Mucosa of stomach (tissue), 1 donor: ENCODE data around the gene LRMDA.
"Not testable (repeated sequence)": the region's sequence is repeated elsewhere in the genome, so short reads cannot be mapped to it uniquely, and the experiment has no call there.

Source experiments
- H3K27me3 ChIP-seq: one replicate; pipeline ENCODE4 v1.7.0; 2013; ENCODE audit warnings: mild to moderate bottlenecking, low read length; ENCODE audit not compliant: control insufficient read depth, insufficient read depth
- H3K36me3 ChIP-seq: one replicate; pipeline ENCODE4 v1.7.0; 2013; ENCODE audit warnings: low read length; ENCODE audit not compliant: control insufficient read depth, insufficient read depth
- H3K4me1 ChIP-seq: one replicate; pipeline ENCODE4 v1.7.0; 2013; ENCODE audit warnings: mild to moderate bottlenecking, low read length; ENCODE audit not compliant: control insufficient read depth, insufficient read depth
- H3K4me3 ChIP-seq: one replicate; pipeline ENCODE4 v1.7.0; 2013; ENCODE audit warnings: low read length
- H3K9ac ChIP-seq: one replicate; pipeline ENCODE4 v1.7.0; 2013; ENCODE audit warnings: mild to moderate bottlenecking, low read length, moderate library complexity
- H3K9me3 ChIP-seq: one replicate; pipeline ENCODE4 v1.7.0; 2013; ENCODE audit warnings: mild to moderate bottlenecking, low read length, moderate library complexity; ENCODE audit not compliant: control insufficient read depth
- donor health status: Pancreatic carcinoma.

LRMDA gene

GRCh38 chr10:75593692-75594556 is 162.5 kb downstream of the LRMDA start:
- H3K4me3 ChIP-seq = no peak overlapping the region
- no peaks in the 10 kb centered on the region for H3K27me3 ChIP-seq
- H3K9ac ChIP-seq = no peak overlapping the region
- H3K9me3 ChIP-seq = no peaks in the 10 kb centered on the region
- H3K4me1 ChIP-seq = no peaks in the 10 kb centered on the region
- H3K36me3 ChIP-seq = no peaks in the 10 kb centered on the region

- no peaks in the 10 kb centered on the region for H3K4me1 ChIP-seq
Measured at GRCh38 chr10:75596930-75597620, 165.7 kb downstream of the LRMDA start.

GRCh38 chr10:75597773-75598440 is 166.5 kb downstream of the LRMDA start:
- no peak overlapping the region for H3K4me3 ChIP-seq
- H3K4me1 ChIP-seq = no peaks in the 10 kb centered on the region
- H3K27me3 ChIP-seq = no peaks in the 10 kb centered on the region
- no peaks in the 10 kb centered on the region for H3K36me3 ChIP-seq
- no peak overlapping the region for H3K9ac ChIP-seq
- H3K9me3 ChIP-seq = no peaks in the 10 kb centered on the region

More at GRCh38 chr10:75596930-75597620, 165.7 kb downstream of the LRMDA start:
- Histone ChIP-seq H3K4me3 (no peak overlapping the region), H3K9ac (no peak overlapping the region), H3K9me3 (no peaks in the 10 kb centered on the region), H3K36me3 (no peaks in the 10 kb centered on the region), H3K27me3 (no peaks in the 10 kb centered on the region)

- H3K4me3 ChIP-seq = no peak overlapping the region
- no peaks in the 10 kb centered on the region for H3K27me3 ChIP-seq
- H3K9ac ChIP-seq = no peak overlapping the region
- no peaks in the 10 kb centered on the region for H3K9me3 ChIP-seq
- H3K4me1 ChIP-seq = no peaks in the 10 kb centered on the region
- H3K36me3 ChIP-seq = no peaks in the 10 kb centered on the region
Measured at GRCh38 chr10:75598998-75599397, 167.6 kb downstream of the LRMDA start.

GRCh38 chr10:75599875-75600648 is 168.6 kb downstream of the LRMDA start:
- Histone ChIP-seq H3K36me3 (no peaks in the 10 kb centered on the region), H3K9me3 (no peaks in the 10 kb centered on the region), H3K9ac (no peak overlapping the region), H3K27me3 (no peaks in the 10 kb centered on the region), H3K4me3 (no peak overlapping the region), H3K4me1 (no peaks in the 10 kb centered on the region)

- Histone ChIP-seq H3K4me1 (no peaks in the 10 kb centered on the region), H3K27me3 (no peaks in the 10 kb centered on the region), H3K9me3 (no peaks in the 10 kb centered on the region), H3K36me3 (no peaks in the 10 kb centered on the region), H3K9ac (no peak overlapping the region), H3K4me3 (no peak overlapping the region)
Measured at GRCh38 chr10:75600833-75601232, 169.4 kb downstream of the LRMDA start.

GRCh38 chr10:75602341-75602740 is 170.9 kb downstream of the LRMDA start:
- H3K4me3 ChIP-seq = no peak overlapping the region
- no peaks in the 10 kb centered on the region for H3K36me3 ChIP-seq
- no peak overlapping the region for H3K9ac ChIP-seq
- no peaks in the 10 kb centered on the region for H3K27me3 ChIP-seq
- no peaks in the 10 kb centered on the region for H3K9me3 ChIP-seq
- no peaks in the 10 kb centered on the region for H3K4me1 ChIP-seq

GRCh38 chr10:75605096-75605495 is 173.7 kb downstream of the LRMDA start:
- Histone ChIP-seq H3K4me3 (no peak overlapping the region), H3K9me3 (no peaks in the 10 kb centered on the region), H3K4me1 (no peaks in the 10 kb centered on the region), H3K27me3 (no peaks in the 10 kb centered on the region), H3K9ac (no peak overlapping the region), H3K36me3 (no peaks in the 10 kb centered on the region)

- not testable (repeated sequence) for H3K27me3 ChIP-seq, H3K9ac ChIP-seq, H3K4me1 ChIP-seq, H3K9me3 ChIP-seq, H3K4me3 ChIP-seq, H3K36me3 ChIP-seq
Measured at GRCh38 chr10:75605795-75606194, 174.4 kb downstream of the LRMDA start.

GRCh38 chr10:75606203-75606779 is 174.9 kb downstream of the LRMDA start:
- Histone ChIP-seq H3K27me3 (no peaks in the 10 kb centered on the region), H3K4me1 (peaks cover under 1% of the 10 kb centered on the region), H3K36me3 (no peaks in the 10 kb centered on the region), H3K9ac (no peak overlapping the region), H3K4me3 (no peak overlapping the region), H3K9me3 (no peaks in the 10 kb centered on the region)

- Histone ChIP-seq H3K36me3 (no peaks in the 10 kb centered on the region), H3K9ac (no peak overlapping the region), H3K27me3 (no peaks in the 10 kb centered on the region), H3K4me3 (no peak overlapping the region), H3K4me1 (peaks cover 6% of the 10 kb centered on the region), H3K9me3 (no peaks in the 10 kb centered on the region)
Measured at GRCh38 chr10:75607576-75607975, 176.2 kb downstream of the LRMDA start.
